G401 (cell line): ENCODE data around the gene CRYGB. TPM values are rescaled to one million over a fixed set of nuclear protein-coding genes. Genes with fewer than 3 reads are reported as not detected.

Experiments
- DNase-seq: peaks from one replicate; pipeline ENCODE4 v3.0.0-alpha.2; 2015; ENCODE audit warnings: low spot score
- in situ Hi-C: cut with HindIII; loops from 2 replicates; pipeline ENCODE4 v1.10.0; 2016; ENCODE audit warnings: low sequenced_read_pairs, mixed read lengths
- total RNA-seq: library from RNA; depleted of rRNA; stranded (reverse); fragments of >200 nt; shearing (Covaris generic); gene quantifications from 2 replicates; pipeline ENCODE4 v1.2.3, GENCODE V29; 2014; rRNA removed

Gene CRYGB
- not detected in 2 replicates for total RNA-seq

GRCh38 chr2:208146006-208146405, at the start of gene CRYGB:
Gene CRYGB, minus strand, starts transcription at chr2:208146158. Its CDS starts 38 bp downstream, at chr2:208146120.
- in situ Hi-C loops = no loop called here

GRCh38 chr2:208195531-208195930, 49.6 kb upstream of the CRYGB start:
- no peak for DNase-seq
- in situ Hi-C loops = no loop called here

More at GRCh38 chr2:208146006-208146405, at the start of gene CRYGB:
- no peak for DNase-seq

GRCh38 chr2:208192611-208193236, 46.8 kb upstream of the CRYGB start:
- in situ Hi-C loops = no loop called here
- no peak for DNase-seq

- in situ Hi-C loops = no loop called here
- DNase-seq = no peak
Measured at GRCh38 chr2:208189810-208190503, 44.0 kb upstream of the CRYGB start, which contains the start of gene C2orf80. Gene C2orf80, minus strand, starts transcription at chr2:208190030. Its CDS starts 3,044 bp downstream, at chr2:208186986.

GRCh38 chr2:208189069-208189809, 43.3 kb upstream of the CRYGB start:
- in situ Hi-C loops = no loop called here
- DNase-seq = no peak

- DNase-seq = no peak
- in situ Hi-C loops = no loop called here
Measured at GRCh38 chr2:208186893-208187292, 40.9 kb upstream of the CRYGB start.

- no peak for DNase-seq
- in situ Hi-C loops = no loop called here
Measured at GRCh38 chr2:208186465-208186864, 40.5 kb upstream of the CRYGB start.

GRCh38 chr2:208183972-208184705, 38.2 kb upstream of the CRYGB start:
- no peak for DNase-seq
- in situ Hi-C loops = no loop called here

GRCh38 chr2:208183526-208183925, 37.6 kb upstream of the CRYGB start:
- in situ Hi-C loops = no loop called here
- DNase-seq = no peak

- in situ Hi-C loops = no loop called here
Measured at GRCh38 chr2:208182835-208183234, 36.9 kb upstream of the CRYGB start.

GRCh38 chr2:208179028-208179609, 33.2 kb upstream of the CRYGB start:
- no peak for DNase-seq
- in situ Hi-C loops = no loop called here

More at GRCh38 chr2:208182835-208183234, 36.9 kb upstream of the CRYGB start:
- peak; percentile 15 for DNase-seq

- in situ Hi-C loops = no loop called here
- no peak for DNase-seq
Measured at GRCh38 chr2:208175840-208176153, 29.8 kb upstream of the CRYGB start.

- in situ Hi-C loops = no loop called here
- DNase-seq = peak; percentile 81
Measured at GRCh38 chr2:208175069-208175839, 29.3 kb upstream of the CRYGB start.

- DNase-seq = no peak
- in situ Hi-C loops = no loop called here
Measured at GRCh38 chr2:208174144-208174543, 28.2 kb upstream of the CRYGB start.

GRCh38 chr2:208172125-208172524, 26.2 kb upstream of the CRYGB start:
- no peak for DNase-seq
- in situ Hi-C loops = no loop called here

- DNase-seq = no peak
- in situ Hi-C loops = no loop called here
Measured at GRCh38 chr2:208164951-208165755, 19.2 kb upstream of the CRYGB start.

GRCh38 chr2:208163489-208163888, 17.5 kb upstream of the CRYGB start, which contains the start of gene CRYGA:
Gene CRYGA, minus strand, starts transcription at chr2:208163589. Its CDS starts 33 bp downstream, at chr2:208163556.
- in situ Hi-C loops = no loop called here
- no peak for DNase-seq

GRCh38 chr2:208156439-208156838, 10.5 kb upstream of the CRYGB start:
- in situ Hi-C loops = no loop called here
- no peak for DNase-seq
